Lower leg skin (tissue), 4 donors: ENCODE data around the gene BCAR3. TPM values are rescaled to one million over a fixed set of nuclear protein-coding genes. Genes with fewer than 3 reads are reported as not detected.

ENCODE experiments used
- DNase-seq, 2 donors: peaks; one replicate each; pipeline ENCODE4 v3.0.0-alpha.2; 2019; ENCODE audit warnings: low spot score in 2 of 2
- H3K4me3 ChIP-seq: fragments of 200-600 bp; sonication (generic); 2 replicates; pipeline ENCODE4 v1.5.1; 2017; ENCODE audit warnings: mild to moderate bottlenecking, low read depth; ENCODE audit not compliant: poor library complexity, severe bottlenecking
- CTCF ChIP-seq, 3 donors: fragments of 450-650 bp; IDR thresholded peaks; one replicate each; pipeline ENCODE4 v1.5.1; 2016; ENCODE audit warnings: antibody characterized with exemption in 3 of 3, mild to moderate bottlenecking in 3 of 3, moderate library complexity in 2 of 3
- POLR2A ChIP-seq, 2 donors: fragments of 450-650 bp; IDR thresholded peaks; one replicate each; pipeline ENCODE4 v1.6.1; 2016 to 2017; ENCODE audit warnings: antibody characterized with exemption in 2 of 2, mild to moderate bottlenecking in 1 of 2, moderate library complexity in 1 of 2
- WGBS, 2 donors: methylation state at CpG; one replicate each; pipeline ENCODE4 v1.1.5; 2018; 5-methylcytosine and 5-hydroxymethylcytosine counted together
- intact Hi-C: fragments of 100-400 bp; cut with DNase I; formaldehyde crosslinking; loops from one replicate; pipeline ENCODE4 v1.15.0; 2023; ENCODE audit warnings: low total_unique reads
- total RNA-seq, 4 donors: library from RNA; depleted of rRNA; stranded (reverse); fragments of >200 nt; gene quantifications; one replicate each; pipeline ENCODE4 v1.1.0, GENCODE V29; 2016

The BCAR3 gene
- total RNA-seq, 4 donors from 2014 or later: 41.8 to 57.5 (median 45.8) TPM

GRCh38 chr1:93616996-93617669, 64.5 kb downstream of the BCAR3 start:
- no peak for DNase-seq
- H3K4me3 ChIP-seq: no peak overlapping the region
- WGBS, 2 donors: 56 to 58% methylated on average over 6 of the region's 6 CpGs
- TF ChIP-seq CTCF (IDR thresholded peaks at IDR 0.05) (no peak), POLR2A (IDR thresholded peaks at IDR 0.05) (no peak)
- intact Hi-C loops: loop anchor here (10.0 kb wide), 1 partner anchor 172 kb away; the partner anchor contains the start of gene FNBP1L

GRCh38 chr1:93616221-93616995, 65.2 kb downstream of the BCAR3 start:
- no peak overlapping the region for H3K4me3 ChIP-seq
- peak in 1 of 2 donors; percentile 33 for DNase-seq
- intact Hi-C loops: loop anchor here (10.0 kb wide), 1 partner anchor 172 kb away; the partner anchor contains the start of gene FNBP1L
- WGBS, 2 donors: 50 to 57% methylated on average over 8 of the region's 8 CpGs
- TF ChIP-seq POLR2A (IDR thresholded peaks at IDR 0.05) (no peak), CTCF (IDR thresholded peaks at IDR 0.05) (no peak)

- 72 to 85% methylated on average over 10 of the region's 10 CpGs for WGBS, 2 donors
Observed at GRCh38 chr1:93615582-93616150, 66.0 kb downstream of the BCAR3 start.

GRCh38 chr1:93614986-93615581, 66.6 kb downstream of the BCAR3 start:
- DNase-seq: no peak
- 63 to 67% methylated on average over 14 of the region's 14 CpGs for WGBS, 2 donors
- TF ChIP-seq POLR2A (IDR thresholded peaks at IDR 0.05): no peak
- TF ChIP-seq CTCF (IDR thresholded peaks at IDR 0.05): no peak
- intact Hi-C loops: loop anchor here (10.0 kb wide), 1 partner anchor 170 kb away; the partner anchor contains the start of gene FNBP1L
- no peak overlapping the region for H3K4me3 ChIP-seq

More at GRCh38 chr1:93615582-93616150, 66.0 kb downstream of the BCAR3 start:
- no peak for DNase-seq
- intact Hi-C loops: loop anchor here (10.0 kb wide), 1 partner anchor 171 kb away; the partner anchor contains the start of gene FNBP1L
- no peak overlapping the region for H3K4me3 ChIP-seq
- TF ChIP-seq CTCF (IDR thresholded peaks at IDR 0.05): no peak
- no peak for TF ChIP-seq POLR2A (IDR thresholded peaks at IDR 0.05)

- intact Hi-C loops: loop anchor here (10.0 kb wide), 1 partner anchor 170 kb away; the partner anchor contains the start of gene FNBP1L
- no peak for DNase-seq
- TF ChIP-seq POLR2A (IDR thresholded peaks at IDR 0.05) (no peak), CTCF (IDR thresholded peaks at IDR 0.05) (no peak)
- 76 to 80% methylated on average over 7 of the region's 7 CpGs for WGBS, 2 donors
- H3K4me3 ChIP-seq: no peak overlapping the region
Observed at GRCh38 chr1:93614541-93614940, 67.1 kb downstream of the BCAR3 start.
